CD4-positive, alpha-beta T cell treated with Interleukin-1 beta for 1 hour (primary cell): ENCODE results near the gene PPARA.
A peak's percentile ranks its signal among the peaks of the same experiment; 100 is the strongest.

Experiments
- DNase-seq, 2 donors: peaks; one replicate each; pipeline ENCODE4 v3.0.0-alpha.2; 2020 to 2022

Gene PPARA

GRCh38 chr22:46150034-46150654 is at the start of gene PPARA:
TSS of gene PPARA (plus strand) at chr22:46150526. CDS start at chr22:46198384, 47,858 bp downstream.
- peak; percentile 90 to 92 for DNase-seq

DNA sequence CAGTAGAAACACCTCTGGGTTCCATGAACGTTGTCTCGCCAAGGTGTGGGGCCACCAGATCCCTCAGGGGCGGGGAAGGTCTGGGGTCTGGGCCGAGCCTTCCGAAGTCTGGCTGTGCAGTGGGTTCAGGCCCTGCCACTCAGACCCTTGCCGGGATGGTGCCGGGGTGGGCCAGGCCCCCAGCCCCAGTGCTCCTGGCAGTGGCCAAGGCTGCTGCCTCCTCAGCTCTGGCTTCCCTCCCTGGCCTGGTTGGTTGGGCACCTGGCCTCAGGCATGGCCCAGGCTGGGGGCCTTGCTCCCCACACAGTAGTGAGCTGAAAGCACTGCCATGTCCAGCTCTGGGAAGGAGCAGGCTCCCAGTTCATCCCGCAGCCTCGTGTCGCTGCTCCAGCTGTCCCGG is 48.2 kb upstream of the PPARA start:
- DNase-seq = no peak

GRCh38 chr22:46102752-46103151 is 47.6 kb upstream of the PPARA start:
- no peak for DNase-seq

DNA sequence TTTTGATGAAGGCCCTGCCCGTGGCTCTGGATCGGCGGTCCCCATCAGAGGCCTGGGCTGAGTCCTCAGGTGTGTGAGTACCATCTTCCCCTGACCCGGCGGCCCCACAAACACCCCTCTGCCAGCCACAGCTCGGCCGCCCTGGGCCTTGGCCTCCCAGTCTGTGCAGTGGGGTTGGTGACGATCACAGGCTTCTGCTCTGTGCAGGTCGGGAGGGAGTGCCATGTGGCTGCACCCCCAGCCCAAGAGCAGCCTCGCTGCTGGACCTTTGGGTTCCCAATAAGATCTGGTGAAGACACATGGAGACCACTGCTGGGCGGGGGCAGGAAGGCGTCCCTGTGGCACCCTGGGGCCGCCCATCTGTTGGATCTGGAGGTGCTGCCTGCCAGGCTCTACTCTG is 47.1 kb upstream of the PPARA start:
- DNase-seq = no peak

DNA sequence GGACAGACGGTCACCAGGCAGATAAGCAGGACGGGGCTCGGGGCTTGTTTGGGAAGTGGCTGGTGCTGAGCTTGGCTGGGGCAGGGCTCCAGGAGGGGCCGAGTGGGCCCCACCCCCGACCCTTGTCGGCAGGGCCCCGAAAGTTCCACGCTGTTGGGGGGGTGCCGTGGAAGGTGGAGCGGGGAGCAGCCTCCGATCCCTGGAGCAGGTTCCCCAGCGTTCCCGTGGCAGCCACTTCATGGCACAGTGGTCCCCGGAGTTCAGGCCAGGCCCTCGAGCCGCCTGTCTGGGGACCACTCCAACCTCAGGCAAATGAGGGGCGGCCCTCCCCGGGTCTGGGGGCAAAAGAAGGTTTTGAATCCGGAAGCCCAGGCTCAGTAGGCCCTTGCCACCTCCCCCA is 46.7 kb upstream of the PPARA start:
- no peak for DNase-seq

DNA sequence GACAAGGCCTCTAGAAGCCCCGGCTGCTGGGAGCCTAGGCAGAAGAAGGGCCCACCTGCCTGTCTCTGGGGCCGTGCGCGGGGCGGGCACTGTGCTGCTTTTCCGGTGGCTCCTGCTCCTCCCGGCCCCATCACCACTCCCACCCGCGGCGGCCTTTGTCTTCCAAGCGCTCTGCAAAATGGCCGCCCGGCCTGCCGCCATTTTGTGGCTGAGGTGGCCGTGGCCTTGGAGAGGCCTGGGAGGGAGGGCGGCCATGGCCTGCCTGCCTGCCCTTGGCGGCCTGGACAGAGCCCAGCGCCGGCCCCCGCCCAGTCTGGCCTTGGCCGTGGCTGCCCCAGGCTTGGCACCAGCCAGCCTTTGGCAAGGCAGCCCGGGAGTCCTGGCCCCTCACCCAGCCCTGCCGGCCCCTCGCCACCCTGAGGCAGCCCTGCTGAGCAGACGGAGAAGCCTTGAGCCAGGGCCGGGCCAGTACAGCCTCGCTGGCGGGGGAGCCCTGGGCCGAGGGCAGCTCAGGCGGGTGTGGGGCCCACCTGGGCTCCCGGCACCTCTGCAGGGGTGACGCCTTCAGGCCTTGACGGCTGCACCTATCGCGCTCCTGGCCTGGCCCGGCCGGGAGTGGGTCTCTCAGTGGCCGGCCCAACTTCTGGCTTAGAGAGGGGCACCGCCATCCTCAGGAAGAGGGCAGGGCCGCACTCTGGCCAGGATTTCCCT is 46.0 kb upstream of the PPARA start:
- DNase-seq = no peak

- no peak for DNase-seq
These were observed 45.3 kb upstream of the PPARA start for GRCh38 chr22:46104881-46105493.

DNA sequence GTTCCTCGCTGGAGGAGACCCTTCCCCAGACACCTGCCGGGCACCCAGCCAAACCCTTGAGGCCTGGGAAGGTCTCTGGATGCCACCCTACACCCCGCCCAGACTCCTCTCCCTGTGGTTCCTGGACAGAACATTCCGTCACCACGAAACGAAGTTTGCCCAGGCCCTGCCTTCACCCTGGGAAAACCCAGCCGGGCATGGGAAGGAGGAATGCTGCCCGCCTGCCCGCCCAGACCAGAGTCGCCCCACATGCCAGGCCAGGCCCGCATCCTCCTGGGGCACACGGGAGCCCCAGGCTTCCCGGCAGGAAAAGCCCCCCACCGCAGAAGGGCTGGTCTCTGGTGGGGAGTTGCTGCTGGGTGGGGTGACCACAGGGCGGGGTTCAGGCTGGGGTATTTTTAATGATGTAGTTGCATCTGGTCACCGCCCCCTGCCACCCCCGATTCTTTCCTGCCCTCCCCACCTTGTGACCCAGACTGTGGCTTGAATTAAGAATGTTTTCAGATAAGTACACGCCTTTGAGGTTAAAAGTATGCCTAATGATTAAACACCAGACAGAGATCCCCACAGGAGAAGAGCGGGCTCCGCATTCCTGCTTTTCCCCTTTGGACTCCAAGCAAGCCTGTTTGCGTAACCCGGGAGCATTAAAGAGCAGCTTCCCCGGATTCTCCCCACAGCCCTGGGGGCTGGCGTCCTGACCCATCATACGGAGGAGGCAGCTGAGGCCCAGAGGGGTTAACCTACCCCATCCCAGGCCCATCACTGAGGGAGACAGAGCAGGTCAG is 44.6 kb upstream of the PPARA start:
- no peak for DNase-seq

GRCh38 chr22:46106279-46107022 is 43.9 kb upstream of the PPARA start:
- no peak for DNase-seq

DNA sequence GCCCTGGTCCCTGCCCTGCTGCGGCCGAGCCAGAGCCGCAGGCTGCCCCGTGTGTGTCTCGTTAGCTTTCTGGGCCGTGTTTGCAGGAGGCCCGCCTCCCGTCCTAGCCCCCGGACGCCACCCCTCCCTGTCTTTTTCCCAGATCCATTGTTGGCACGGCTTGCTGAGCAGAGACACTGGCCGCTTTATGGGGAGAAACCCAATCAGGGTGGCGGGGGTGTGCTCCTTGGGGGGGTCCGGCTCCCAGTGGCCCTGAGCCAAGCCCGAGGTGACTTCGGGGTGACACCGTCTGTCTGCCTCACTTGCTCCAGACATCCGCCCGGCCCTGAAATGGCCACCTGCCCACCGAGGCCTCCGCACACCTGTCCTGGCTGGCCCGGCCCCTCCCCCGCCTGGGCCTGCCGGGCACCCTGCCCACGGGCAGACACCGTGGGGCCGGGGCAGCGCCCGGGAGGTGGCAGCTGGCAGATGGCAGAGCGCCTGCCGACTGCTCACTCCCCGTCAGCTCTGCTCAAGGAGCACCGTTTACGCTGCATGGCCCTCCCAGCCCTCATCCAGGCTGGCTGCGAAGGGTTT is 43.1 kb upstream of the PPARA start:
- DNase-seq = no peak

DNA sequence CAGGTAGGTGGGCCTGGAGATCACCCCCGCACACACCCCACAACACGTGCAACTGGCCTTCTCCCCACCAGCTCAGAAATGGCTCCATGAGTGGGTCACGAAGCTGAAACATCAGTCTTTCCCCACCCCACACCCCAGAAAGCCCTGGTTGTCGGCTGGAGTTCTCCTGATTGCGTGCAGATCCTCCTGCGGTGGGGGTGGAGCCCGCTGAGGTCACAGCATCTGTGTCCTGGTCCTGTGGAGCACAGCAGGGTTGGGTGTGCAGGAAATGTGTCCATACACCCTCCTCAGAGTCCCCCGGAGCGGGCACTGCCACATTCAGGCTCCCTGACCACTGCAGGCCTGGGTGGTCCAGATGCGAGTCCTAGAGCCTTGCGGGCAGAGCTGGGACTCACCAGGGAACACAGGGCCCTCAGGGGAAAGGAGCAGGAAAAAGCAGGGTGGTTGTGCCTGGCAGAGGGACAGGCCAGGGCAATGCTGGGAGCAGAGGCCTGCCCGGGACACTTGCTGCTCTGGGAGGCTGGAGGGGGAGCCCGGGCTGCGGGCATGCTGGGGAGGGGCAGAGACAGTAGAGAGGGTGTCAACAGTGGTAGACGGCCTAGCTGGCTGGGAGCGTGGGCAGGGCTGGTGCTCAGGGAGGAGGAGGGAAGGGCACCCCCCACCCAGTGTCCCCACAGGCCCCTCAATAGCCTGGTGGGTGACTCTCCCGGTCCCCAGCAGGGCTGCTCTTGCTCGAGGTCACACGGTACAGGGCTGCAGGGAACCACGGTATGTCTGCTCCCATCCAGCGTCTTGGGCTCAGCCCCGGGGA is 42.4 kb upstream of the PPARA start:
- DNase-seq = no peak

- DNase-seq = no peak
These were observed 41.5 kb upstream of the PPARA start for GRCh38 chr22:46108564-46109473.

- DNase-seq = no peak
These were observed 40.8 kb upstream of the PPARA start for GRCh38 chr22:46109474-46110003.

DNA sequence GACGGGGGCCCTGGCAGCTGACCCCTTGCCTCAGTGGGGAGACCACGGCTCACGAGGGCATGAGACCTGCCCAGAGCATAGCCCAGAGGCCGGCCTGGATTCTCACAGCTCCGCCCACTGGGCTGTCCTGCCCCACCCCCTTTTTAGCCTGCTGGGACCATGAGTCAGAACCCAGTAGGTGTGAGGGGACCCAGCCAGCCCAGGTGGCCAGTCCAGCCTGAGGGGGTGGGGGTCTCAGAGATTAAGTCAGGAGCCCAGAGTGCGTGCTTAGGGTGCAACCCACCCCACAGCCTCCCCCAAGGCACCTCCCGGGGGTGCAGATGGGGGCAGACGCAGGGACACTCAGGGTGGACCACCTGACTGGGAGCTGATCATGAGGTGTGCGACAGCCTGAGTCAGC is 40.1 kb upstream of the PPARA start:
- DNase-seq = no peak

DNA sequence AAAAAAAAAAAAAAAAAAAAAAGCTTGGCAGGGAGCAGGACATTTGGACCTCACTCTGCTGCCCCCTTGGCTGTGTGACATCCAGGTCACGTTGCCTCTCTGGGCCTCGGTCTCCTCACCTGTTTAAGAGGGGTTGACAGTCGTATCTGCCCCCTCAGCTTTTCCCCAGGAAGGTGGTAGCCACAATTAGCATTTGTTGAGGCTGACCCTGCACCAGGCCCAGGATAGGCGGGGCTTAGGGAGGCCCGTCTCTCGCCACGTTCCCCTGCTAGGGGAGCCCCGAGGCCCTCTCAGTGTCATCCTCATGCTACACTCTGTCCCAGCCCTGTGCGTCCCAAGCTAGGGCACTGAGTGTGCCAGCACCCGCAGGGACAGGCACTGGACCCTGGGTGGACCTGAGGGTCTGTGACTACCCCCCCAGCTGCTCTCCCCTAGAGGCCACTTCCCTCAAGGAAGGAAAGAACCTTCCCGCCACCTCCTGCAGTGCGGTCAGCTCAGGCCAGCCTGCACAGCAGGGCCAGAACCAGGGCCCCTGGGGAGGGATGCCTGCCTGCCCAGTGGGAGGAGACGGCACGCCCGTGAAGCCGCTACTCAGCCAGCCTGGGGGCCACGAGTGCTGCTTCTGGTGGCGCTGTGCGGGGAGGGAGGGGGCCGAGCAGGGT is 38.5 kb upstream of the PPARA start:
- DNase-seq = no peak

DNA sequence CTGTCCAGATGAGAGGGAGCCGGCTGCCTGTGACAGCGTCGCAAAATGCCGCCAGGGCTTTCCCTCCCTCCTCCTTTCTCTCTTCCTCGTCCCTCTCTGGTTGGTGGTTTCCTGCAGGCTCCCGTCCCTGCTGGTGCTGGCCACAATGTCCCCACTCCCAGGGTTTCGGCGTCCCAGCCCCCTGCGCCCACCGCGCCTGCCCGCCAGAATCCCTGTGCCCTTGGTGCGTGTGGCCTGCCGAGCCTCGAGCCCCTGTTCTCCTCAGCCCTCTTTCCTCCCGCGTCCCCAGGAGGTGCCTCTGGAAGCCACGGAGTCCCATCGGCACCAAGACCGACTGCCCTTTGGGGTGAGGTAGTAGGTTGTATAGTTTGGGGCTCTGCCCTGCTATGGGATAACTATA is 37.9 kb upstream of the PPARA start:
- no peak for DNase-seq

- no peak for DNase-seq
These were observed 37.0 kb upstream of the PPARA start for GRCh38 chr22:46113110-46113909.

DNA sequence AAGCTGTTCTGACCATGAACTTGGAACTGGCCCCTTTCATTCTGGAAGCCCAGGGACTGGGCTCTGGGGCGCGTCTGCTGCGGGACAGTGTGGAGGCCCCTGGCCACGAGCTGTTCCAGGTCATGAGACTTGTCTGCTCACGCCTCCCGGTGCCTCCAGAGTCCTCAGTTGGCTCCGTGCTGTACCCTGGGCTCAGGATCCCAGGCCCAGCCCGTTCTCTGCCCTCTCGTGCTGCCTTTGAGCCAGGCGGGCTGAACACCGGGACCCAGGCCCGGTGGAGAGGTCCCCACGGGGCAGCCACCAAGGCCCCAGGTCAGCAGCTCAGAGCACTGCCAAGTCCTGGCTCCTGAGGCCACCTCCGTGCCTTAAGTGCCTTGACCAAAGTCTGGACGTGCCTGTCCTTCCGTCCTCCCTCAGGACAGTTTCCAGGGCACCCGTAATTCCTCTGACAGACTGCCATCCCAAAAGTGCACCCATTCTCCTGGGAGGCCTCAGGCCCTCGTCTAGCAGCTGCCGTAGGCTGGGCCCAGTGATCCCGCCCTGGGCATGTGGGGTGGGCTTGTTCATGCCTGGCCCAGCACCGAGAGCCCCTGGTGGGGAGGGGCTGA is 36.3 kb upstream of the PPARA start:
- no peak for DNase-seq
